ENCODE results near the gene DPM1. TPM values are rescaled to one million over a fixed set of nuclear protein-coding genes. Genes with fewer than 3 reads are reported as not detected.
A peak's percentile ranks its signal among the peaks of the same experiment; 100 is the strongest.

DPM1 gene
- total RNA-seq, 1 experiment from 2014 or later: 59.2 TPM

GRCh38 chr20:50929299-50930138 is 28.8 kb downstream of the DPM1 start:
- peak; percentile 77 for DNase-seq
- H3K36me3 ChIP-seq (replicated peaks; ENCODE audit: control insufficient read depth, insufficient read depth, low read length): peaks cover 15% of the 10 kb centered on the region
- H3K27me3 ChIP-seq (ENCODE audit: control insufficient read depth, insufficient read depth, low read length): no peaks in the 10 kb centered on the region
- peak overlapping the region; percentile 97 for H3K4me3 ChIP-seq (ENCODE audit: insufficient read depth, low read depth, low read length)

DNA sequence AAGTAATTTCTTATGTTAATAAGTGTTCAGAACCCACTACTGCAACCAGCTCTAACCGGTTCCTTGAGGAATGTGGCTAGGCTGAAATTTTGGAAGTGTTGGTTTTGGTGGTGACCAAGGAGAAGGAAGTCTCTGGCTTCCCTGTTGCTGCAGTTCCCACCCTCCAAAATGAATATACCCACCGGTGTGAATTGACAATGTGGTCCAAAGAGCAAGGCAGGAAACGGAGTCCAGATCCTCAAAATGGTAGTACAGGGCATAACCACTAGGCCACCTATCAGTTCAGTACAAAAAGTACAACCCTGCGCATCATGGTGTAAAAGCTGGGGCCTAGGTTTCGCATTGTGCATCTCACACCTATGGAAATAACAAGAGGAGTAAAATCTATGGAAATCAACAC is 29.9 kb downstream of the DPM1 start:
- Histone ChIP-seq H3K36me3 (replicated peaks; ENCODE audit: control insufficient read depth, insufficient read depth, low read length) (peaks cover 16% of the 10 kb centered on the region), H3K4me3 (ENCODE audit: insufficient read depth, low read depth, low read length) (no peak overlapping the region)

GRCh38 chr20:50926530-50926929 is 31.8 kb downstream of the DPM1 start:
- Histone ChIP-seq H3K4me3 (ENCODE audit: insufficient read depth, low read depth, low read length) (no peak overlapping the region), H3K36me3 (replicated peaks; ENCODE audit: control insufficient read depth, insufficient read depth, low read length) (peaks cover 16% of the 10 kb centered on the region)

More for the DNA sequence above, 29.9 kb downstream of the DPM1 start:
- no peaks in the 10 kb centered on the region for H3K27me3 ChIP-seq (ENCODE audit: control insufficient read depth, insufficient read depth, low read length)
- DNase-seq: no peak

GRCh38 chr20:50924261-50924920 is 33.9 kb downstream of the DPM1 start:
- Histone ChIP-seq H3K4me3 (ENCODE audit: insufficient read depth, low read depth, low read length) (no peak overlapping the region), H3K36me3 (replicated peaks; ENCODE audit: control insufficient read depth, insufficient read depth, low read length) (peaks cover 16% of the 10 kb centered on the region), H3K27me3 (ENCODE audit: control insufficient read depth, insufficient read depth, low read length) (no peaks in the 10 kb centered on the region)
- no peak for DNase-seq

More at GRCh38 chr20:50926530-50926929, 31.8 kb downstream of the DPM1 start:
- no peaks in the 10 kb centered on the region for H3K27me3 ChIP-seq (ENCODE audit: control insufficient read depth, insufficient read depth, low read length)
- DNase-seq: no peak

DNA sequence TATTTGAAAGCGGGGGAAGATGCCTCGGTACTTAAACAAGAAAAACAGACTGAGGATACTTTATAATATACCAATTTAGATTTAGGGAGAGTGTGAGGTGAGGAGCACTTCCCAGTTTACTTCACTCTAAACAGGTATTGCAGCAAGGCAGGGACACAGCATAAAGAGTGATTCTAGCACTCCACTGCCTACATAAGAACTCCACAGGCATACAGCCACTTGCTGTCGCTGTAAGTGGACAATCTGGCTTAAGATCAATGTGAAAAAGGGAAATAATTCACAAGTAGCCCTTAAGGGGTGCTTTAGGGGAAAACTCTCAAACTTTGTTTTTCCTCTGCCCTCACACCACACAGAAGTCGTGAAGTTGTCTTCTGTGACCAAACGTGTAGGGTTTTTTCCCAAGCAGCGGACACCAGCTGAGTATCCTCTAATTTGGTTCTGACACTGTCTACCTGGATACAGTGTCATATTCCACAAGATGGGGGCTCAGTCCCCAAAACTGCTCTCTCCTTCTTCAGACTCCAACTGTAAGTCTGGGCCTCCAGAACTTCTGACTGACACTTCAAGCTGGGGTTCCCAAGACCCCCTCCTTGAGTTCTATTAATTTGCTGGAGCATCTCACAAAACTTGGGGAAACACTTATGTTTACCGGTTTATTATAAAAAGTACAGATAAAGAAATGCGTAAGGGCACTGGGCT is 36.4 kb downstream of the DPM1 start:
- Histone ChIP-seq H3K27me3 (ENCODE audit: control insufficient read depth, insufficient read depth, low read length) (no peaks in the 10 kb centered on the region), H3K4me3 (ENCODE audit: insufficient read depth, low read depth, low read length) (no peak overlapping the region), H3K36me3 (replicated peaks; ENCODE audit: control insufficient read depth, insufficient read depth, low read length) (peaks cover 1% of the 10 kb centered on the region)
- no peak for DNase-seq

DNA sequence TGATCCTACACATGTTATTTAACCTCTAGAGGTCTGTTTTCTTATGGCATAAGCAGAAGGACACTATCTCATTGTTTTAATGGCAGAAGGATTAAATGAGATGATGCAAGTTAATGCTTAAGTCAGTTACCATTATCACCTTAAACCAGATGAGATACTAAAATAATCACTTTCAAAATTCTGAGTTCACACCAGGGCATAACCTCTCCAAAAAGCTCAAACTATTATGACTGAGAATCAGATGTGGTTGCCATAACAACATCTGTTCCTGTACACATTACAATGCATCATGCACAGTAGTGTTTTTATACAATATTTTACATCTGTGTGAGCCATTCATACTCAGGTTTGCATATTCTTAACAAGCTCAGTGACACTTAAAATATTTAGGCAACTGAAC is 37.3 kb downstream of the DPM1 start:
- Histone ChIP-seq H3K4me3 (ENCODE audit: insufficient read depth, low read depth, low read length) (no peak overlapping the region), H3K36me3 (replicated peaks; ENCODE audit: control insufficient read depth, insufficient read depth, low read length) (peaks cover 1% of the 10 kb centered on the region), H3K27me3 (ENCODE audit: control insufficient read depth, insufficient read depth, low read length) (no peaks in the 10 kb centered on the region)
- no peak for DNase-seq

DNA sequence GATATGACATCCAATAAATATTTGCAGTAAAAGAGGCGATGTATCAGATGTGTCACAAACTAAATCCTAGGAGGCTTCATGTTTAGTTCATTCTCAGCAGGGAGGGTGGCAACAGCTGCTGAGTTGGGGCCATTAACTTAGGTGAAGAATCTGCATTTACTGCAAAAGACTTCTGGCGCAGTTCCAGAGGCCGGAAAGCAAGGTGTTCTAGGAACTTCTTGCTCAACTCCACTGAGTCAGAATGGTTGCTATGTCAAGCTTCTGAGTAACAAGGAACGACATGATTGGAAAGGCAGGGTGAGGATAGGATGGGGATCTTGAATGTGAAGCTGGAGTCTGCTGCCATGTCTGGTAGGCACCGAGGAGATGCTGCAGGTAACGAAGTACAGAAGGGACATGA is 38.8 kb downstream of the DPM1 start:
- no peak for DNase-seq
- Histone ChIP-seq H3K4me3 (ENCODE audit: insufficient read depth, low read depth, low read length) (no peak overlapping the region), H3K27me3 (ENCODE audit: control insufficient read depth, insufficient read depth, low read length) (no peaks in the 10 kb centered on the region), H3K36me3 (replicated peaks; ENCODE audit: control insufficient read depth, insufficient read depth, low read length) (peaks cover 1% of the 10 kb centered on the region)

DNA sequence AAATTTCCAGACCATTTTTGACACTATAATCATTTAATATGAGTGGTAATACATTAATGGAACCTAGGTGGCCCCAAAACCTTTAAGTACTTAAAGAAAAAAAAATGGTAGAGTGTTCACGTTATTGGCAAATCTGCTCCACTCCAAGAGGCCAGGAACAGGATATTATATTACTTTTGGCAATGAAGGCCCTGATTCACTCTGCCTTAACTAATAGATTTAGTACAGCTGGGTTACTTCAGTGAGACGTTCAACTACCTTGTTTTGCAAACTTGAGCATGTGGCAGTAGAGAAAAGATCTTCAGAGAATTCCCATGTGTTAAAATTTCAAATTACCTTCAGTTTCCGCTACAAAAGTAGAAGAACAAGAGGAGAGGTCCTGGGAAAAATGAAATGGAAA is 39.9 kb downstream of the DPM1 start:
- Histone ChIP-seq H3K36me3 (replicated peaks; ENCODE audit: control insufficient read depth, insufficient read depth, low read length) (no peaks in the 10 kb centered on the region; the same call in none of the 2 replicates), H3K27me3 (ENCODE audit: control insufficient read depth, insufficient read depth, low read length) (no peaks in the 10 kb centered on the region)
- no peak for DNase-seq

DNA sequence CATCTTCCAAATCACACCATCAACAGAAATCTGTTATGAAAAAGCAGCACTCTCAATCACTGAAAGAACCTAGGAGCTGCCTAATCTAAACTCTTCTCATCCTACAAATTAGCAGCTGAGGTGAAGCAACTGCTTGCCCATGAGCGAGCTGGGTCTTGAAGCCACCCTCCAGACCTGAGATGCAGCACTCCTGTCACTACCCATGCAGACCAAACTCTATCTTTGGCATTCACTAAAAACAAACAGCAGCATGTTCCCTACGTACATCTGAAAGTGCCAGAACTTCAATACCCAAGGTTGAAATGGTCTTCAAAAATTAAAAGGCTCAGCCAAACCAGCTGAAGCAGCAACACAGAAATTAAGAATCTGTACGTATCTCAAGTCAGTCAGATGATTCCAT is 41.4 kb downstream of the DPM1 start:
- no peak overlapping the region for H3K4me3 ChIP-seq (ENCODE audit: insufficient read depth, low read depth, low read length)
- no peaks in the 10 kb centered on the region for H3K27me3 ChIP-seq (ENCODE audit: control insufficient read depth, insufficient read depth, low read length)
- H3K36me3 ChIP-seq (replicated peaks; ENCODE audit: control insufficient read depth, insufficient read depth, low read length): no peaks in the 10 kb centered on the region; the same call in none of the 2 replicates
- no peak for DNase-seq

More for the DNA sequence above, 39.9 kb downstream of the DPM1 start:
- no peak overlapping the region for H3K4me3 ChIP-seq (ENCODE audit: insufficient read depth, low read depth, low read length)

GRCh38 chr20:50916257-50916656 is 42.1 kb downstream of the DPM1 start:
- no peak overlapping the region for H3K4me3 ChIP-seq (ENCODE audit: insufficient read depth, low read depth, low read length)
- H3K36me3 ChIP-seq (replicated peaks; ENCODE audit: control insufficient read depth, insufficient read depth, low read length): no peaks in the 10 kb centered on the region; the same call in none of the 2 replicates
- no peaks in the 10 kb centered on the region for H3K27me3 ChIP-seq (ENCODE audit: control insufficient read depth, insufficient read depth, low read length)
- DNase-seq: no peak

DNA sequence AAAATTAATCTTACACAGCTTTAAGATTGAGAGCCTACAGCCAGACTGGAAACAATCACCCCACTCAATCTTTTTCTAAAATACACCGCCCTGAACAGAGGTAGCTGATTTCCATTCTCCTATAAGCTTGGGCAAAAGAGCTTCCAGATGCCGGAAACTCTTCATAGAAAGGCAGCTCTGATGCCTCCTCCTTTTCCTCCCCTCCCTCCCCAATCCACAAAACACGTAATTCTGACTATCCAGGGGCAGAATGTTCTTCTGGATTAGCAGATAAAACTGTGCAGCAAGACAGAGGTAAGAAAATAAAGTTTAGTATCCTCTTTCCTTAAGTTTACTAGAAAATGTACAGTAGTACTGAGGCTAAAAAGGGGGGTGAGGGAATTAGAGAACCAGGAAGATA is 42.9 kb downstream of the DPM1 start:
- Histone ChIP-seq H3K36me3 (replicated peaks; ENCODE audit: control insufficient read depth, insufficient read depth, low read length) (no peaks in the 10 kb centered on the region; the same call in none of the 2 replicates), H3K4me3 (ENCODE audit: insufficient read depth, low read depth, low read length) (no peak overlapping the region), H3K27me3 (ENCODE audit: control insufficient read depth, insufficient read depth, low read length) (no peaks in the 10 kb centered on the region)
- no peak for DNase-seq

DNA sequence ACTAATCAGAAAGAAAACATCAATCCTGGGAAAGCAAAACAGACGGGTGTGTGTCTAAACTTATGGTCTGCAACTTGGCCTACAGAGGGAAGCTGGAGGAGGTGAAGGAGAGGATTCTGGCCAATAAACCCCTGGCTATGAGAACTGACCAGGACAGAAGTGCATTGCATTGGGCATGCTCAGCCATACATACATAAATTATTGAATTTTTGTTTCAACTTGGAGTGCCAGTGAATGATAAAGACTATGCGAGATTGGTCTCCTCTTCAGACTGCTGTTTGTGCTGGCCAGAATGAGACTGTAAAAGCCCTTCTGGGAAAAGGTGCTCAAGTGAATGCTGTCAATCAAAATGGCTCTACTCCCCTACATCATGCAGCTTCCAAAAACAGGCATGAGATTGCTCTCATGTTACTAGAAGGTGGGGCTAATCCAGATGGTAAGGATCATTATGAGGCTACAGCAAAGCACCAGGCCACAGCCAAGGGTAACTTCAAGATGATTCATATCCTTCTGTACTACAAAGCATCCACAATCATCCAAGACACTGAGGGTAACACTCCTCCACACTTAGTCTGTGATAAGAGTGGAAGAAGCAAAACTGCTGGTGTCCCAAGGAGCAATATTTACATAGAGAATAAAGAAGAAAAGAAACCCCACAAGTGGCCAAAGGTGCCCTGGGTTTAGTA is 44.5 kb downstream of the DPM1 start:
- no peak overlapping the region for H3K4me3 ChIP-seq (ENCODE audit: insufficient read depth, low read depth, low read length)
- no peak for DNase-seq
- no peaks in the 10 kb centered on the region; the same call in none of the 2 replicates for H3K36me3 ChIP-seq (replicated peaks; ENCODE audit: control insufficient read depth, insufficient read depth, low read length)
- H3K27me3 ChIP-seq (ENCODE audit: control insufficient read depth, insufficient read depth, low read length): no peaks in the 10 kb centered on the region

DNA sequence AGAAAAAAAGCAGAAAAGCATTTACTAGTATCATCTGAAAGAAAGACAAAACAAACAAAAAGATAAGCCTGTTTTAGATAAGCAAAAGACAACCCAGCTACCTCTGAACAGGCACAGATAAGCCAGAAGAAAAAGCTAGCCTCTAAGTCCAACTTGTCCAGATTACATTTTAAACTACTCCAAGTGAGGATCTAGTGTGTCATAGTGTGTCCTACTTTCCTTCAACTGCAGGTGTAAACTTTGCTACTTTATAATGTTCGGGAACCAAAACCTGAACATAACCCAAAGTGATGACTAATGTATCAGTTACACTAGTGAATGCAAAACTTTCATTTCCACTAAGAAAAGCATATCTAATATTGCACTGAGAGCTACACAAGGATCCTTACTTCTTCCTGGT is 46.6 kb downstream of the DPM1 start:
- H3K36me3 ChIP-seq (replicated peaks; ENCODE audit: control insufficient read depth, insufficient read depth, low read length): no peaks in the 10 kb centered on the region; the same call in 1 of the 2 replicates
- DNase-seq: no peak
- H3K27me3 ChIP-seq (ENCODE audit: control insufficient read depth, insufficient read depth, low read length): no peaks in the 10 kb centered on the region
- H3K4me3 ChIP-seq (ENCODE audit: insufficient read depth, low read depth, low read length): no peak overlapping the region

DNA sequence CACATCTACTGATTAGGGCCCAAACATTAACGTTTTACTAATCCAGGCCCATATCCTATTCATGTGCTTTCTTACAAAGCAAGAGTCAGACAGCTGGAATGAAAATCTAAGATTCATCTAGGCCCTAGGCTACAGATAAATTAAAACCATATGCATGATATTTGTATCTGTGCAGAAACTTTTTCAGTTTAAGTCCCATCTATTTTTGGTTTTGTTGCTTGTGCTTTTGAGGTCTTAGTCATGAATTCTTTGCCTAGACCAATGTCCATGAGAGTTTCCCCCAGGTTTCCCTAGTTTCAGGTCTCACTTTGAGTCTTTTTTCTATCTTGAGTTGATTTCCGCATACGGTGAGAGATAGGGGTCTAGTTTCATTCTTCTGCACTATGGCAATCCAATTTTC is 47.3 kb downstream of the DPM1 start:
- Histone ChIP-seq H3K36me3 (replicated peaks; ENCODE audit: control insufficient read depth, insufficient read depth, low read length) (no peaks in the 10 kb centered on the region; the same call in 1 of the 2 replicates), H3K4me3 (ENCODE audit: insufficient read depth, low read depth, low read length) (no peak overlapping the region), H3K27me3 (ENCODE audit: control insufficient read depth, insufficient read depth, low read length) (no peaks in the 10 kb centered on the region)
- no peak for DNase-seq

Measured in H7 (cell line).